WTC11 (cell line): Measurements from ENCODE around the gene GALNTL6. TPM values are rescaled to one million over a fixed set of nuclear protein-coding genes. Genes with fewer than 3 reads are reported as not detected.

Experiments used
- ATAC-seq: fragments of 200-7000 bp; cut with Tn5 transposase; 2 replicates; pipeline ENCODE4 v1.10.0; 2021; ENCODE audit warnings: mild to moderate bottlenecking, moderate library complexity
- CTCF ChIA-PET: fragments of 300-600 bp; sonication (Branson Sonifier 250); formaldehyde crosslinking; loops from one replicate; lab custom pipeline; 2021; ENCODE audit warnings: antibody characterized with exemption; lab: Charles Lee
- POLR2A ChIA-PET: fragments of 350-600 bp; sonication (Branson Sonifier 250); formaldehyde crosslinking; loops from one replicate; lab custom pipeline; 2021; ENCODE audit warnings: antibody characterized with exemption; lab: Charles Lee
- DNase-seq: peaks from one replicate; pipeline ENCODE4 v3.0.0; 2021; ENCODE audit warnings: low spot score
- H3K27ac Mint-ChIP-seq: 2 replicates; pipeline ENCODE4 v1.8.0; 2021; ENCODE audit warnings: mixed read lengths
- H3K27me3 Mint-ChIP-seq: 2 replicates; pipeline ENCODE4 v1.8.0; 2021; ENCODE audit warnings: low read depth, mild to moderate bottlenecking, moderate library complexity, mixed read lengths
- H3K36me3 Mint-ChIP-seq: 2 replicates; pipeline ENCODE4 v1.8.0; 2021; ENCODE audit warnings: mixed read lengths
- H3K4me1 Mint-ChIP-seq: 2 replicates; pipeline ENCODE4 v1.8.0; 2022; ENCODE audit warnings: mixed read lengths
- H3K4me3 Mint-ChIP-seq: 2 replicates; pipeline ENCODE4 v1.8.0; 2021; ENCODE audit warnings: mild to moderate bottlenecking, moderate library complexity, mixed read lengths
- H3K9me3 Mint-ChIP-seq: 2 replicates; pipeline ENCODE4 v1.8.0; 2021; ENCODE audit warnings: mixed read lengths
- AFF4 ChIP-seq: sonication (generic); formaldehyde crosslinking; IDR thresholded peaks from 2 replicates; pipeline ENCODE4 v1.8.1; 2023; ENCODE audit warnings: mild to moderate bottlenecking, missing genetic modification reagents, borderline replicate concordance
- CBFB ChIP-seq: sonication (generic); formaldehyde crosslinking; IDR thresholded peaks from 2 replicates; pipeline ENCODE4 v1.8.1; 2022; ENCODE audit warnings: mild to moderate bottlenecking, low read depth, missing genetic modification reagents
- CREB1 ChIP-seq: sonication (generic); formaldehyde crosslinking; IDR thresholded peaks from 2 replicates; pipeline ENCODE4 v1.8.0; 2023; ENCODE audit warnings: mild to moderate bottlenecking, missing genetic modification reagents
- FOXJ3 ChIP-seq: sonication (generic); formaldehyde crosslinking; IDR thresholded peaks from 2 replicates; pipeline ENCODE4 v1.9.0; 2021; ENCODE audit warnings: missing genetic modification reagents, mild to moderate bottlenecking, borderline replicate concordance
- FOXK1 ChIP-seq: sonication (generic); formaldehyde crosslinking; IDR thresholded peaks from 2 replicates; pipeline ENCODE4 v1.8.0; 2022; ENCODE audit warnings: mild to moderate bottlenecking, moderate library complexity, missing genetic modification reagents
- IRF2 ChIP-seq: sonication (generic); formaldehyde crosslinking; IDR thresholded peaks from 2 replicates; pipeline ENCODE4 v1.8.0; 2022; ENCODE audit warnings: low read depth, missing genetic modification reagents, borderline replicate concordance
- KAT7 ChIP-seq: sonication (generic); formaldehyde crosslinking; IDR thresholded peaks from 2 replicates; pipeline ENCODE4 v1.8.1; 2023; ENCODE audit warnings: missing genetic modification reagents, mild to moderate bottlenecking, borderline replicate concordance
- MLX ChIP-seq: sonication (generic); formaldehyde crosslinking; IDR thresholded peaks from 2 replicates; pipeline ENCODE4 v1.8.1; 2023; ENCODE audit warnings: mild to moderate bottlenecking, missing genetic modification reagents, moderate library complexity
- MYBL2 ChIP-seq: sonication (generic); formaldehyde crosslinking; IDR thresholded peaks from 2 replicates; pipeline ENCODE4 v1.8.1; 2023; ENCODE audit warnings: mild to moderate bottlenecking, moderate library complexity, missing genetic modification reagents
- NFE2L1 ChIP-seq: sonication (generic); formaldehyde crosslinking; IDR thresholded peaks from 2 replicates; pipeline ENCODE4 v1.8.1; 2023; ENCODE audit warnings: missing genetic modification reagents
- PRRX2 ChIP-seq: fragments of 250-450 bp; sonication (Bioruptor Pico); IDR thresholded peaks from 2 replicates; pipeline ENCODE4 v1.8.0; 2021; ENCODE audit warnings: mild to moderate bottlenecking
- SMAD4 ChIP-seq: sonication (generic); formaldehyde crosslinking; IDR thresholded peaks from 2 replicates; pipeline ENCODE4 v1.8.0; 2022; ENCODE audit warnings: mild to moderate bottlenecking, missing genetic modification reagents
- SP1 ChIP-seq: sonication (generic); formaldehyde crosslinking; conservative IDR thresholded peaks from 2 replicates; pipeline ENCODE4 v1.8.1; 2022; ENCODE audit warnings: missing genetic modification reagents
- TCF7 ChIP-seq: sonication (generic); formaldehyde crosslinking; IDR thresholded peaks from 2 replicates; pipeline ENCODE4 v1.8.0; 2022; ENCODE audit warnings: mild to moderate bottlenecking, low read depth, missing genetic modification reagents, moderate library complexity
- USF2 ChIP-seq: sonication (generic); formaldehyde crosslinking; IDR thresholded peaks from 2 replicates; pipeline ENCODE4 v1.8.1; 2023; ENCODE audit warnings: mild to moderate bottlenecking, missing genetic modification reagents, moderate library complexity
- ZNF219 ChIP-seq: sonication (generic); formaldehyde crosslinking; IDR thresholded peaks from 2 replicates; pipeline ENCODE4 v1.8.0; 2023; ENCODE audit warnings: missing genetic modification reagents, mild to moderate bottlenecking, borderline replicate concordance
- ZNF232 ChIP-seq: sonication (generic); formaldehyde crosslinking; IDR thresholded peaks from 2 replicates; pipeline ENCODE4 v1.8.0; 2022; ENCODE audit warnings: mild to moderate bottlenecking, missing genetic modification reagents
- ZNF317 ChIP-seq: sonication (generic); formaldehyde crosslinking; IDR thresholded peaks from 2 replicates; pipeline ENCODE4 v1.8.1; 2023; ENCODE audit warnings: low read depth, mild to moderate bottlenecking, moderate library complexity, missing genetic modification reagents, borderline replicate concordance
- ZNF532 ChIP-seq: fragments of 250-450 bp; sonication (Bioruptor Pico); IDR thresholded peaks from 2 replicates; pipeline ENCODE4 v1.9.0; 2021; ENCODE audit warnings: mild to moderate bottlenecking, borderline replicate concordance
- ZNF671 ChIP-seq: fragments of 250-450 bp; sonication (Bioruptor Pico); IDR thresholded peaks from 2 replicates; pipeline ENCODE4 v1.8.0; 2021; ENCODE audit warnings: mild to moderate bottlenecking
- total RNA-seq: library from RNA; stranded (reverse); gene quantifications from 3 replicates; pipeline ENCODE4 v1.2.3, GENCODE V29; 2021

The GALNTL6 gene
- total RNA-seq, 1 experiment from 2014 or later = 0.24 TPM

GRCh38 chr4:172897046-172897445, 1083.8 kb downstream of the GALNTL6 start (continued):
- TF ChIP-seq ZNF532 (CRISPR knock-in tag) (no peak), TCF7 (CRISPR knock-in tag) (no peak), USF2 (no peak), ZNF317 (CRISPR knock-in tag) (no peak), ZNF232 (CRISPR knock-in tag) (no peak), SMAD4 (CRISPR knock-in tag) (no peak), ZNF219 (CRISPR knock-in tag) (no peak), CREB1 (no peak), MYBL2 (no peak), NFE2L1 (CRISPR knock-in tag) (no peak), CBFB (CRISPR knock-in tag) (no peak), MLX (no peak), IRF2 (CRISPR knock-in tag) (no peak)

- no peak for ATAC-seq
- Mint-ChIP-seq H3K36me3 (no peaks in the 10 kb centered on the region), H3K9me3 (peaks cover 14% of the 10 kb centered on the region), H3K27me3 (no peaks in the 10 kb centered on the region), H3K4me3 (no peak overlapping the region), H3K4me1 (no peaks in the 10 kb centered on the region), H3K27ac (no peak overlapping the region)
- POLR2A ChIA-PET = no interaction called here
- TF ChIP-seq KAT7 (no peak), SP1 (no peak), CREB1 (no peak), FOXK1 (no peak), FOXJ3 (CRISPR knock-in tag) (no peak), AFF4 (CRISPR knock-in tag) (no peak), ZNF671 (CRISPR knock-in tag) (no peak), PRRX2 (no peak)
- CTCF ChIA-PET = no interaction called here
- no peak for DNase-seq
These were observed 1085.5 kb downstream of the GALNTL6 start for GRCh38 chr4:172898715-172899114.
